ENCODE data around the gene DCLK3. TPM values are rescaled to one million over a fixed set of nuclear protein-coding genes. Genes with fewer than 3 reads are reported as not detected.

The DCLK3 gene
- total RNA-seq, 6 experiments from 2014 or later: not detected

- Mint-ChIP-seq H3K4me1 (ENCODE audit: low read depth) (no peaks in the 10 kb centered on the region), H3K27me3 (ENCODE audit: insufficient read depth) (peaks cover 16% of the 10 kb centered on the region), H3K9me3 (peaks cover 7% of the 10 kb centered on the region), H3K36me3 (ENCODE audit: low read depth) (no peaks in the 10 kb centered on the region), H3K4me3 (no peak overlapping the region), H3K27ac (no peak overlapping the region)
- no peak for DNase-seq
- no peak for TF ChIP-seq CTCF (IDR thresholded peaks at IDR 0.05)
These were observed 751 bp upstream of the DCLK3 start for GRCh38 chr3:36765104-36765503.

- Mint-ChIP-seq H3K36me3 (ENCODE audit: low read depth) (no peaks in the 10 kb centered on the region), H3K4me3 (no peak overlapping the region), H3K4me1 (ENCODE audit: low read depth) (no peaks in the 10 kb centered on the region), H3K9me3 (peaks cover 7% of the 10 kb centered on the region), H3K27me3 (ENCODE audit: insufficient read depth) (peaks cover 16% of the 10 kb centered on the region), H3K27ac (no peak overlapping the region)
- DNase-seq: no peak
- TF ChIP-seq CTCF (IDR thresholded peaks at IDR 0.05): no peak
These were observed 318 bp upstream of the DCLK3 start for GRCh38 chr3:36764704-36765038.

- DNase-seq: no peak
- Mint-ChIP-seq H3K27me3 (ENCODE audit: insufficient read depth) (peaks cover 11% of the 10 kb centered on the region), H3K36me3 (ENCODE audit: low read depth) (no peaks in the 10 kb centered on the region), H3K9me3 (peaks cover 7% of the 10 kb centered on the region), H3K4me3 (no peak overlapping the region), H3K4me1 (ENCODE audit: low read depth) (no peaks in the 10 kb centered on the region), H3K27ac (no peak overlapping the region)
- TF ChIP-seq CTCF (IDR thresholded peaks at IDR 0.05): no peak
These were observed 1.2 kb downstream of the DCLK3 start for GRCh38 chr3:36762918-36763849.

- TF ChIP-seq CTCF (IDR thresholded peaks at IDR 0.05): no peak
- no peaks in the 10 kb centered on the region for H3K4me1 Mint-ChIP-seq (ENCODE audit: low read depth)
- DNase-seq: no peak
- no peaks in the 10 kb centered on the region for H3K36me3 Mint-ChIP-seq (ENCODE audit: low read depth)
- no peak overlapping the region for H3K4me3 Mint-ChIP-seq
- H3K9me3 Mint-ChIP-seq: peaks cover 7% of the 10 kb centered on the region
- H3K27me3 Mint-ChIP-seq (ENCODE audit: insufficient read depth): peaks cover 14% of the 10 kb centered on the region
- H3K27ac Mint-ChIP-seq: no peak overlapping the region
These were observed 2.6 kb downstream of the DCLK3 start for GRCh38 chr3:36761779-36762178.

GRCh38 chr3:36756269-36756668 is 8.1 kb downstream of the DCLK3 start:
- Mint-ChIP-seq H3K9me3 (no peaks in the 10 kb centered on the region), H3K36me3 (ENCODE audit: low read depth) (no peaks in the 10 kb centered on the region), H3K27me3 (ENCODE audit: insufficient read depth) (peaks cover 4% of the 10 kb centered on the region), H3K4me3 (no peak overlapping the region), H3K4me1 (ENCODE audit: low read depth) (no peaks in the 10 kb centered on the region), H3K27ac (no peak overlapping the region)
- TF ChIP-seq CTCF (IDR thresholded peaks at IDR 0.05): no peak
- no peak for DNase-seq
